ENCODE results near the gene AVPR2. TPM values are rescaled to one million over a fixed set of nuclear protein-coding genes. Genes with fewer than 3 reads are reported as not detected.

The AVPR2 gene
- total and polyA plus RNA-seq, 9 of the 15 experiments (the other 6 are each of a cell fraction or from before 2014, with no cell fraction given): not detected

GRCh38 chrX:153934762-153935325, 30.4 kb downstream of the AVPR2 start, which contains the start of gene NAA10 (continued):
- TF ChIP-seq ZNF197 (CRISPR knock-in tag; IDR thresholded peaks at IDR 0.05; ENCODE audit: low read depth): no peak
- TF ChIP-seq PHTF2 (CRISPR knock-in tag; IDR thresholded peaks at IDR 0.05): no peak
- TF ChIP-seq ESRRB (CRISPR knock-in tag; IDR thresholded peaks at IDR 0.05; ENCODE audit: borderline replicate concordance): no peak
- 0 out of 2 replicates have a peak, but pooled peaks have one; percentile 40 for TF ChIP-seq HCFC1 (IDR thresholded peaks at IDR 0.05; ENCODE audit: low read depth, low read length)
- no peak for TF ChIP-seq HDAC8 (tag; IDR thresholded peaks at IDR 0.05)
- TF ChIP-seq ZNF830 (CRISPR knock-in tag; IDR thresholded peaks at IDR 0.05): no peak
- TF ChIP-seq GATAD2B (IDR thresholded peaks at IDR 0.05; ENCODE audit: borderline replicate concordance): no peak
- TF ChIP-seq REST (IDR thresholded peaks at IDR 0.05; ENCODE audit: borderline replicate concordance): no peak
- peak; percentile 79 for TF ChIP-seq REST (CRISPR knock-in tag; IDR thresholded peaks at IDR 0.05; ENCODE audit: low read depth)
- no peak for TF ChIP-seq ETV6 (IDR thresholded peaks at IDR 0.05; ENCODE audit: borderline replicate concordance in 1 of 2, low read depth in 2 of 2, low read length in 1 of 2)
- no peak for TF ChIP-seq ETV6 (CRISPR knock-in tag; IDR thresholded peaks at IDR 0.05; ENCODE audit: borderline replicate concordance)
- TF ChIP-seq HNRNPLL (IDR thresholded peaks at IDR 0.05; ENCODE audit: low read depth, low read length, poor library complexity, severe bottlenecking): no peak
- no peak for TF ChIP-seq CBX1 (IDR thresholded peaks at IDR 0.05; ENCODE audit: low read depth)

Measured in K562 (cell line).